ENCODE results near the gene KRT6B. TPM values are rescaled to one million over a fixed set of nuclear protein-coding genes. Genes with fewer than 3 reads are reported as not detected.

KRT6B gene
- total and polyA plus RNA-seq, 2 donors (not counting 3 experiments of a cell fraction or from before 2014, with no cell fraction given): 0.03 TPM; not detected in 1

DNA sequence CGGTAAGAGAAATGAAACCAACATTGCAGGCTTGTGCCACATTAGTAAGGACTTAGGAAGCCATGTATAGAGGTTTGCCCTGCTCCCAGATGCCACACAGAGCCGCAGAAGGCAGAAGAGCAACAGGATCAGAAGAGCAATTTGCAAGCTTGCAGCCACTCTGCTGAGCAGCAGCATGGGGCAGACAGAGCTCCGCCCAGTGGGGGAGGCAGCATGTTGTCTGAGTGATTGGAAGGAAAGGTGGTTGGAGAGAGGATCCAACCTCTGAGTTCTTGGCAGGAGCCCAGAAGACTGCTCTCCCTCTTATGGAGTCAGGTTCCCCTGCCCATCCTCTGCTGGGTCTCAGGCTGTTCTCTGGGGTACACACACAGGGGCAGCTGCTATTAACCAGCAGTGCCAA, 43.4 kb upstream of the KRT6B start:
- Histone ChIP-seq H4K20me1 (replicated peaks; ENCODE audit: control insufficient read depth, extremely low read depth, insufficient read depth, low read length) (no peaks in the 10 kb centered on the region), H3K27me3 (ENCODE audit: control insufficient read depth in 2 of 2, insufficient read depth in 2 of 2, low read length in 2 of 2) (peaks cover 9 to 10% of the 10 kb centered on the region in 2 experiments), H3K9me3 (replicated peaks; ENCODE audit: control insufficient read depth, insufficient read depth, low read length) (no peaks in the 10 kb centered on the region), H3K9ac (replicated peaks; ENCODE audit: extremely low read depth, insufficient read depth, low read length) (no peak overlapping the region), H3K4me2 (ENCODE audit: insufficient read depth, low read length) (no peak overlapping the region), H2AFZ (ENCODE audit: low read depth, low read length) (no peak overlapping the region), H3K4me1 (ENCODE audit: control insufficient read depth, extremely low read depth, insufficient read depth, low read length) (no peaks in the 10 kb centered on the region), H3K9me1 (replicated peaks; ENCODE audit: control insufficient read depth, extremely low read depth, insufficient read depth, low read length) (no peaks in the 10 kb centered on the region), H3K4me3 (replicated peaks in 1 of 3; ENCODE audit: insufficient read depth in 1 of 3, low read depth in 1 of 3, low read length in 3 of 3) (no peak overlapping the region), H3K36me3 (ENCODE audit: control insufficient read depth in 2 of 2, extremely low read depth in 1 of 2, insufficient read depth in 2 of 2, low read length in 2 of 2) (no peaks in the 10 kb centered on the region), H3K79me2 (ENCODE audit: control insufficient read depth, insufficient read depth, low read length) (no peaks in the 10 kb centered on the region), H3K27ac (ENCODE audit: insufficient read depth, low read depth, low read length) (no peak overlapping the region)
- POLR2A ChIA-PET: no interaction called here
- TF ChIP-seq POLR2A (IDR thresholded peaks at IDR 0.05; ENCODE audit: low read depth, low read length) (no peak), FOS (IDR thresholded peaks at IDR 0.05; ENCODE audit: borderline replicate concordance, insufficient read depth, low read length) (no peak), EZH2 (IDR thresholded peaks at IDR 0.05; ENCODE audit: borderline replicate concordance, low read depth, low read length, severe bottlenecking) (no peak), JUN (IDR thresholded peaks at IDR 0.05; ENCODE audit: borderline replicate concordance, insufficient read depth, insufficient read length, low read depth) (no peak), GATA2 (IDR thresholded peaks at IDR 0.05; ENCODE audit: insufficient read depth, insufficient read length, low read depth, low read length) (no peak), POLR2AphosphoS5 (IDR thresholded peaks at IDR 0.05; ENCODE audit: insufficient read depth, low read depth, low read length) (no peak), MYC (IDR thresholded peaks at IDR 0.05; ENCODE audit: low read depth, low read length) (no peak), MAX (IDR thresholded peaks at IDR 0.05; ENCODE audit: insufficient read depth, insufficient read length) (no peak)
- TF ChIP-seq, protein P1, sequence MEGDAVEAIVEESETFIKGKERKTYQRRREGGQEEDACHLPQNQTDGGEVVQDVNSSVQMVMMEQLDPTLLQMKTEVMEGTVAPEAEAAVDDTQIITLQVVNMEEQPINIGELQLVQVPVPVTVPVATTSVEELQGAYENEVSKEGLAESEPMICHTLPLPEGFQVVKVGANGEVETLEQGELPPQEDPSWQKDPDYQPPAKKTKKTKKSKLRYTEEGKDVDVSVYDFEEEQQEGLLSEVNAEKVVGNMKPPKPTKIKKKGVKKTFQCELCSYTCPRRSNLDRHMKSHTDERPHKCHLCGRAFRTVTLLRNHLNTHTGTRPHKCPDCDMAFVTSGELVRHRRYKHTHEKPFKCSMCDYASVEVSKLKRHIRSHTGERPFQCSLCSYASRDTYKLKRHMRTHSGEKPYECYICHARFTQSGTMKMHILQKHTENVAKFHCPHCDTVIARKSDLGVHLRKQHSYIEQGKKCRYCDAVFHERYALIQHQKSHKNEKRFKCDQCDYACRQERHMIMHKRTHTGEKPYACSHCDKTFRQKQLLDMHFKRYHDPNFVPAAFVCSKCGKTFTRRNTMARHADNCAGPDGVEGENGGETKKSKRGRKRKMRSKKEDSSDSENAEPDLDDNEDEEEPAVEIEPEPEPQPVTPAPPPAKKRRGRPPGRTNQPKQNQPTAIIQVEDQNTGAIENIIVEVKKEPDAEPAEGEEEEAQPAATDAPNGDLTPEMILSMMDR (IDR thresholded peaks at IDR 0.05; ENCODE audit: extremely low read depth in 1 of 2, insufficient read depth in 1 of 2, low read depth in 1 of 2, low read length in 2 of 2): no peak
- intact Hi-C loops (cut with micrococcal nuclease): no loop called here
- FAIRE-seq (no peak), DNase-seq (ENCODE audit: low read depth, low spot score) (no peak)
- BruUV-seq (replicated peaks): no TSS peak
- CTCF ChIA-PET: interaction anchor here (2.3 kb wide), 1 partner anchor 375 kb away, joined by 6 read pairs; no protein-coding TSS in a partner anchor
- dilution Hi-C loops (cut with MboI; ENCODE audit: extremely low pct_ligation_motif_present, low sequenced_read_pairs): no loop called here
